AG09319 (cell line): ENCODE data around the gene AXIN2.

Experiments
- DNase-seq: peaks from one replicate; pipeline ENCODE4 v3.0.0-alpha.2; 2010; ENCODE audit warnings: low read depth; ENCODE audit errors: extremely low read depth
- TF ChIP-seq, protein P1 (sequence below): IDR thresholded peaks from 2 replicates; pipeline ENCODE4 v1.5.1; 2011; ENCODE audit warnings: low read depth, mild to moderate bottlenecking, inconsistent platforms, low read length, moderate library complexity

AXIN2 gene

GRCh38 chr17:65533056-65533745 lies 28.2 kb downstream of the AXIN2 start:
- TF ChIP-seq, protein P1, sequence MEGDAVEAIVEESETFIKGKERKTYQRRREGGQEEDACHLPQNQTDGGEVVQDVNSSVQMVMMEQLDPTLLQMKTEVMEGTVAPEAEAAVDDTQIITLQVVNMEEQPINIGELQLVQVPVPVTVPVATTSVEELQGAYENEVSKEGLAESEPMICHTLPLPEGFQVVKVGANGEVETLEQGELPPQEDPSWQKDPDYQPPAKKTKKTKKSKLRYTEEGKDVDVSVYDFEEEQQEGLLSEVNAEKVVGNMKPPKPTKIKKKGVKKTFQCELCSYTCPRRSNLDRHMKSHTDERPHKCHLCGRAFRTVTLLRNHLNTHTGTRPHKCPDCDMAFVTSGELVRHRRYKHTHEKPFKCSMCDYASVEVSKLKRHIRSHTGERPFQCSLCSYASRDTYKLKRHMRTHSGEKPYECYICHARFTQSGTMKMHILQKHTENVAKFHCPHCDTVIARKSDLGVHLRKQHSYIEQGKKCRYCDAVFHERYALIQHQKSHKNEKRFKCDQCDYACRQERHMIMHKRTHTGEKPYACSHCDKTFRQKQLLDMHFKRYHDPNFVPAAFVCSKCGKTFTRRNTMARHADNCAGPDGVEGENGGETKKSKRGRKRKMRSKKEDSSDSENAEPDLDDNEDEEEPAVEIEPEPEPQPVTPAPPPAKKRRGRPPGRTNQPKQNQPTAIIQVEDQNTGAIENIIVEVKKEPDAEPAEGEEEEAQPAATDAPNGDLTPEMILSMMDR, result no peak
- no peak for DNase-seq

DNA sequence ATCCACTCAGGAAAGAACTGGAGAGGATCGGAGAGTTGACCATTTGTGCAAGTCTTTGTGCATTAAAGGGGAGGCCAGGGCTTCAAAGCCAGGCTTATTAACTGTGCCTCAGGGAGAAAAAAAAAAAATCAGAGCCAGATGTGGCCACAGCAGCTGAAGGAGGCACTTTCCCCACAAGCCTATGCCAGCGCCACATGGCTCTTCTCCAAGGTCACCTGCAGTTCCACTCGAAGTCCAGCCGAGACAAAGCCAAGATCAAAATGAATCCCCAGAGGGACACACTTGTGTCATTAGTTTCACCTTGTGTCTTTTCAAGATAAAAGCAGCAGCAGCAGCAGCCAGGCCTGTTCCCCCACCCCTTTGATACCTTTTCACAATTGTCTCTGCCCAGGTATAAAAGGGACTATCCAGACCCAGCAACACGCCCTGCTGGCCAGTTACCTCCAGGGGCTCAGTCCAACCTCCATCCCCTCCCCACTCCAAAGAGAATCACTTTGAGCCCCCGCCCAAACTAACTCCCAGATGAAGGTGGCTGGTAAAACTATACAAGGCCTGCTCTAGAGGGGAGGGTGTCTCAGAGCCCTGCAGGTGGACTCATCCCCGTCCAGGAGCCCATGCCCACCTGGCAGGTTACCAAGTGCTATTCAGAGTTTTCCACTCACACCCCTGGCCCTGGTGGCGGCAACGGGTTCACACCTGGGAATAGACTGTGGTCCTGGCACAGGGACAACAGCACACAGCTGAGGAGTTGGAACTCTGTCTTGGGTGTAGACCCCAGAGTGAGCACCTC lies 29.2 kb downstream of the AXIN2 start:
- DNase-seq, result no peak
- TF ChIP-seq, protein P1, result no peak

DNA sequence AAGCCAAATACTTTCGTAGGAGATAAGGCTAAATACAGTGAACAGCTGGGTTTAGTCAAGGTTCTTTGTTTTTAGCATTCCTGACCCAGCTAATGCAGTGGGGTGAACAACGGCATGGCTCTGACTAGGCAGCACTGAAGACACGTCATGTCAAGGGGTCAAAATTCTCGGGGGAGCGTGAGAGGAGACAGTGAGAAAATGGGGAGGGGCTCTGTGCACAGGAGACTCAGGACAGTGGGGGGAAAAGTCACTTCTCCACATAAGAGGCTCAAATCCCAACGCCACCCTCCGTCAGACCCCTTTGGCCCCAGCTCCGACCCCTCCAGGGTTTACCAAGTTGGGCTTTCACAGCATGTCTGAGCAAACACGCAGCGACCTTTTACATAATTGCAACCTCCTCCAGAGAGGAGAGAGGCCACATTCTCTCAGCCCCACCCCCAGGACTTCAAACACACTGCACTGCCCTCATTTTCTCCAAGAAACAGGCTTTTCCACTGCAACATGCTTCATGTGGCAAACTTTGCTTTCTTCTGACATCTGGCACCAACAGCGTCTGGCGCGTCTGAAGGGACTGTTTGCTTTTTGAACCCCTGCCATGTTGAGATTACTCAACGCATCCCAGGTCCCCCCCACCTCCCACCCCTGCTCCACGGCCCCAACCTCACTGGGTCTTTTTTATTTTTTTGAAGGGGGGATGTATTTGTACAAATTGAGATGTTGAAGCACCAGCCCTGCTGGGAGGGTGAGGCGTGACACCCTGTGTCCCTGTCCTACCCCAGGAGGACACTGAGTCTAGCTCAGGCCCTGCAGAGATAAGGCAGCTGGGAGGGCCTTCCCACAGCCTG lies 30.0 kb downstream of the AXIN2 start:
- peak; percentile 68 for DNase-seq

GRCh38 chr17:65530523-65531255 lies 30.8 kb downstream of the AXIN2 start:
- no peak for DNase-seq
- TF ChIP-seq, protein P1, result no peak

More for the DNA sequence above, 30.0 kb downstream of the AXIN2 start:
- TF ChIP-seq, protein P1, result peak; percentile 18

- DNase-seq, result no peak
- TF ChIP-seq, protein P1, result no peak
These were observed 31.5 kb downstream of the AXIN2 start for GRCh38 chr17:65529761-65530522.

DNA sequence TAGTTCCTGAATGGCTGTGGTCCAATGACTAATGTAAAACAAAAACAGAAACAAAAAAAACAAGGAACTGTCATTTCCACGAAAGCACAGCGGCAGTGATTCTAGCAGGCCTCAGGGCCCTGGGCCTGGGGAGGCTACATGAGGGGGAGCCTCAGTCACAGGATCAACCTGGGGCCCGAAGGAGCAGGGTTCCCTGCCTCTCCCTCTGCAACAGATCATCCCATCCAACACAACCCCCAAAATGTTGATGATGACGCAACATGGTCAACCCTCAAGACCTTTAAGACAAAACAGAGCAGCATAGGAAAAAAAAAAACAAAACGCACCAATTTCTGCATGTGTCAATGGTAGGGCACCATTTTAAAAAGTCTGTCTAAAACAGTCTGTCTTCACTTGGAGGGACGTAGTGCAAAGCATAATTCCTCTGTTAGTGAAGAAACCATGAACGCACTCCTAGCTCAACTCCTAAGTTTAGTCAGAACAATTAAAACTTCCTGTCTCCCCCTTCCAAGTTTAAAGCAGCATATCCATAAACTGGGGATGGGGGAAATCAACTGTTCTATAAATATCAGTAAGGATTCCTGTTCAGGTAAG lies 32.3 kb downstream of the AXIN2 start:
- TF ChIP-seq, protein P1, result no peak
- no peak for DNase-seq
